SK-N-SH treated with all-trans-retinoic acid at 6 μM for 48 hours (cell line): ENCODE measurements around the gene IRF1.

Experiments used
- ATAC-seq: fragments of 200-7000 bp; cut with Tn5 transposase; 3 replicates; pipeline ENCODE4 v1.9.1; 2020; ENCODE audit warnings: mild to moderate bottlenecking, moderate library complexity
- ARNTL ChIP-seq: fragments of 450-650 bp; formaldehyde crosslinking; IDR thresholded peaks from 2 replicates; pipeline ENCODE4 v1.5.0; 2020; ENCODE audit warnings: low read depth, mild to moderate bottlenecking, moderate library complexity, borderline replicate concordance
- BACH2 ChIP-seq: fragments of 250-450 bp; sonication (Bioruptor Pico); IDR thresholded peaks from 2 replicates; pipeline ENCODE4 v1.9.0; 2021; ENCODE audit warnings: mild to moderate bottlenecking, borderline replicate concordance
- CSDC2 ChIP-seq: fragments of 250-450 bp; sonication (Bioruptor Pico); IDR thresholded peaks from 2 replicates; pipeline ENCODE4 v1.5.0; 2020; ENCODE audit warnings: mild to moderate bottlenecking, moderate library complexity
- ESRRG ChIP-seq: fragments of 250-450 bp; sonication (Bioruptor Pico); IDR thresholded peaks from 2 replicates; pipeline ENCODE4 v1.6.1; 2021; ENCODE audit warnings: mild to moderate bottlenecking
- GLIS3 ChIP-seq: fragments of 250-450 bp; sonication (Bioruptor Pico); IDR thresholded peaks from 2 replicates; pipeline ENCODE4 v1.5.0; 2020; ENCODE audit warnings: mild to moderate bottlenecking, moderate library complexity
- ISL1 ChIP-seq: fragments of 250-450 bp; sonication (Bioruptor Pico); IDR thresholded peaks from 2 replicates; pipeline ENCODE4 v2.1.2; 2022; ENCODE audit warnings: mild to moderate bottlenecking, moderate library complexity
- RARB ChIP-seq: fragments of 250-450 bp; sonication (Bioruptor Pico); IDR thresholded peaks from 2 replicates; pipeline ENCODE4 v1.8.0; 2021; ENCODE audit warnings: mild to moderate bottlenecking, moderate library complexity
- TCF4 ChIP-seq: fragments of 250-450 bp; sonication (Bioruptor Pico); IDR thresholded peaks from 2 replicates; pipeline ENCODE4 v1.8.0; 2021; ENCODE audit warnings: mild to moderate bottlenecking, moderate library complexity, borderline replicate concordance
- TOX ChIP-seq: fragments of 250-450 bp; sonication (Bioruptor Pico); IDR thresholded peaks from 2 replicates; pipeline ENCODE4 v1.8.0; 2021; ENCODE audit warnings: mild to moderate bottlenecking, moderate library complexity, borderline replicate concordance
- ZC3H10 ChIP-seq: fragments of 250-450 bp; sonication (Bioruptor Pico); IDR thresholded peaks from 2 replicates; pipeline ENCODE4 v1.5.1; 2021; ENCODE audit warnings: mild to moderate bottlenecking, moderate library complexity
- ZFP3 ChIP-seq: fragments of 250-450 bp; sonication (Bioruptor Pico); IDR thresholded peaks from 2 replicates; pipeline ENCODE4 v1.5.0; 2020; ENCODE audit warnings: mild to moderate bottlenecking, moderate library complexity
- ZFP30 ChIP-seq: fragments of 450-650 bp; formaldehyde crosslinking; IDR thresholded peaks from 2 replicates; pipeline ENCODE4 v1.5.0; 2022; ENCODE audit warnings: mild to moderate bottlenecking, moderate library complexity
- ZNF565 ChIP-seq: fragments of 450-650 bp; formaldehyde crosslinking; conservative IDR thresholded peaks from 2 replicates; pipeline ENCODE4 v1.5.0; 2020; ENCODE audit warnings: low read depth, mild to moderate bottlenecking, moderate library complexity
- ZNF70 ChIP-seq: fragments of 450-650 bp; formaldehyde crosslinking; IDR thresholded peaks from 2 replicates; pipeline ENCODE4 v1.5.0; 2020; ENCODE audit warnings: mild to moderate bottlenecking, moderate library complexity
- ZNF8 ChIP-seq: fragments of 450-650 bp; formaldehyde crosslinking; IDR thresholded peaks from 2 replicates; pipeline ENCODE4 v1.5.0; 2020; ENCODE audit warnings: mild to moderate bottlenecking, moderate library complexity
- TF ChIP-seq, protein P1 (sequence below): fragments of 250-450 bp; sonication (Bioruptor Pico); IDR thresholded peaks from 2 replicates; pipeline ENCODE4 v1.8.0; 2020; ENCODE audit warnings: mild to moderate bottlenecking, moderate library complexity, borderline replicate concordance
- TF ChIP-seq, protein P2 (sequence below): fragments of 250-450 bp; sonication (Bioruptor Pico); IDR thresholded peaks from 2 replicates; pipeline ENCODE4 v1.5.0; 2020; ENCODE audit warnings: mild to moderate bottlenecking, moderate library complexity
- TF ChIP-seq, protein P3 (sequence below): fragments of 250-450 bp; sonication (Bioruptor Pico); IDR thresholded peaks from 2 replicates; pipeline ENCODE4 v1.8.0; 2021; ENCODE audit warnings: low read depth, mild to moderate bottlenecking, moderate library complexity, borderline replicate concordance
- TF ChIP-seq, protein P4 (sequence below): fragments of 250-450 bp; sonication (Bioruptor Pico); IDR thresholded peaks from 2 replicates; pipeline ENCODE4 v1.5.1; 2021; ENCODE audit warnings: mild to moderate bottlenecking, moderate library complexity

Gene IRF1

DNA sequence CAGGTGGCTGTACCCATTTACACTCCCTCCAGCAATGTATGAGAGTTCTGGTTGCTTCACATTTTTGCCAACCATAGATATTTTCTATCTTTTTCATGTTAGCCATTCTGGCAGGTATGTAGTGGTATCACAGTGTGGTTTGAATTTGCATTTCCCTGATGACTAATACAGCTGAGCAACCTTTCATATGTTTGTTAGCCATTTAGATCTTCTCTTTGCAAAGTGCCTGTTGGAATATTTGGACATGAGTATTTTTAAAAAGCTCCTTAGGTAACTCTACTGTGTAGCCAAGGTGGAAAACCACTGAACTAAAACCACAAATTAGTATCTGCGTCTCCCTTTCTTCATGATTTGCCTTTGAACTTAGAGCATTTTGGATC is 31.9 kb downstream of the IRF1 start (continued):
- no peak for TF ChIP-seq ZFP30
- TF ChIP-seq, all 23 proteins: peak for 0

DNA sequence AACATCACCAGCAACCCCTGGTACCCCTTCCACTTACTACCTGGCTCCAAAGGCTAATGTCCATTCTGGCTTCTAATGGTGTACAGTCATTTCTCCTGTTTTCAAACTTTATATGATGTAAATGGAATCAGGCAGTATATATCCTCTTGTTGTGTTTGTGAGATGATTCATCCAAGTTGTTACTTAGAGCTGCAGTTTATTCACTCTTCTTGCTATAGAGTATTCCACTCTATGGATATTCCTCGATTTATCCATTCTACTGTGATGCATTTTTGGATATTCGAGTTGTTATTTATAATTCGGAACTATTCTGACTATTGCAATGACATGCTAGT is 32.4 kb downstream of the IRF1 start:
- peak; percentile 74 for ATAC-seq
- TF ChIP-seq ISL1 (CRISPR knock-in tag), result no peak
- no peak for TF ChIP-seq BACH2 (CRISPR knock-in tag)
- TF ChIP-seq ZFP3 (CRISPR knock-in tag), result no peak
- TF ChIP-seq TOX (CRISPR knock-in tag), result no peak
- TF ChIP-seq, protein P1, sequence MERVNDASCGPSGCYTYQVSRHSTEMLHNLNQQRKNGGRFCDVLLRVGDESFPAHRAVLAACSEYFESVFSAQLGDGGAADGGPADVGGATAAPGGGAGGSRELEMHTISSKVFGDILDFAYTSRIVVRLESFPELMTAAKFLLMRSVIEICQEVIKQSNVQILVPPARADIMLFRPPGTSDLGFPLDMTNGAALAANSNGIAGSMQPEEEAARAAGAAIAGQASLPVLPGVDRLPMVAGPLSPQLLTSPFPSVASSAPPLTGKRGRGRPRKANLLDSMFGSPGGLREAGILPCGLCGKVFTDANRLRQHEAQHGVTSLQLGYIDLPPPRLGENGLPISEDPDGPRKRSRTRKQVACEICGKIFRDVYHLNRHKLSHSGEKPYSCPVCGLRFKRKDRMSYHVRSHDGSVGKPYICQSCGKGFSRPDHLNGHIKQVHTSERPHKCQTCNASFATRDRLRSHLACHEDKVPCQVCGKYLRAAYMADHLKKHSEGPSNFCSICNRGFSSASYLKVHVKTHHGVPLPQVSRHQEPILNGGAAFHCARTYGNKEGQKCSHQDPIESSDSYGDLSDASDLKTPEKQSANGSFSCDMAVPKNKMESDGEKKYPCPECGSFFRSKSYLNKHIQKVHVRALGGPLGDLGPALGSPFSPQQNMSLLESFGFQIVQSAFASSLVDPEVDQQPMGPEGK, result no peak
- TF ChIP-seq, protein P2, sequence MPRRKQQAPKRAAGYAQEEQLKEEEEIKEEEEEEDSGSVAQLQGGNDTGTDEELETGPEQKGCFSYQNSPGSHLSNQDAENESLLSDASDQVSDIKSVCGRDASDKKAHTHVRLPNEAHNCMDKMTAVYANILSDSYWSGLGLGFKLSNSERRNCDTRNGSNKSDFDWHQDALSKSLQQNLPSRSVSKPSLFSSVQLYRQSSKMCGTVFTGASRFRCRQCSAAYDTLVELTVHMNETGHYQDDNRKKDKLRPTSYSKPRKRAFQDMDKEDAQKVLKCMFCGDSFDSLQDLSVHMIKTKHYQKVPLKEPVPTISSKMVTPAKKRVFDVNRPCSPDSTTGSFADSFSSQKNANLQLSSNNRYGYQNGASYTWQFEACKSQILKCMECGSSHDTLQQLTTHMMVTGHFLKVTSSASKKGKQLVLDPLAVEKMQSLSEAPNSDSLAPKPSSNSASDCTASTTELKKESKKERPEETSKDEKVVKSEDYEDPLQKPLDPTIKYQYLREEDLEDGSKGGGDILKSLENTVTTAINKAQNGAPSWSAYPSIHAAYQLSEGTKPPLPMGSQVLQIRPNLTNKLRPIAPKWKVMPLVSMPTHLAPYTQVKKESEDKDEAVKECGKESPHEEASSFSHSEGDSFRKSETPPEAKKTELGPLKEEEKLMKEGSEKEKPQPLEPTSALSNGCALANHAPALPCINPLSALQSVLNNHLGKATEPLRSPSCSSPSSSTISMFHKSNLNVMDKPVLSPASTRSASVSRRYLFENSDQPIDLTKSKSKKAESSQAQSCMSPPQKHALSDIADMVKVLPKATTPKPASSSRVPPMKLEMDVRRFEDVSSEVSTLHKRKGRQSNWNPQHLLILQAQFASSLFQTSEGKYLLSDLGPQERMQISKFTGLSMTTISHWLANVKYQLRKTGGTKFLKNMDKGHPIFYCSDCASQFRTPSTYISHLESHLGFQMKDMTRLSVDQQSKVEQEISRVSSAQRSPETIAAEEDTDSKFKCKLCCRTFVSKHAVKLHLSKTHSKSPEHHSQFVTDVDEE, result no peak

DNA sequence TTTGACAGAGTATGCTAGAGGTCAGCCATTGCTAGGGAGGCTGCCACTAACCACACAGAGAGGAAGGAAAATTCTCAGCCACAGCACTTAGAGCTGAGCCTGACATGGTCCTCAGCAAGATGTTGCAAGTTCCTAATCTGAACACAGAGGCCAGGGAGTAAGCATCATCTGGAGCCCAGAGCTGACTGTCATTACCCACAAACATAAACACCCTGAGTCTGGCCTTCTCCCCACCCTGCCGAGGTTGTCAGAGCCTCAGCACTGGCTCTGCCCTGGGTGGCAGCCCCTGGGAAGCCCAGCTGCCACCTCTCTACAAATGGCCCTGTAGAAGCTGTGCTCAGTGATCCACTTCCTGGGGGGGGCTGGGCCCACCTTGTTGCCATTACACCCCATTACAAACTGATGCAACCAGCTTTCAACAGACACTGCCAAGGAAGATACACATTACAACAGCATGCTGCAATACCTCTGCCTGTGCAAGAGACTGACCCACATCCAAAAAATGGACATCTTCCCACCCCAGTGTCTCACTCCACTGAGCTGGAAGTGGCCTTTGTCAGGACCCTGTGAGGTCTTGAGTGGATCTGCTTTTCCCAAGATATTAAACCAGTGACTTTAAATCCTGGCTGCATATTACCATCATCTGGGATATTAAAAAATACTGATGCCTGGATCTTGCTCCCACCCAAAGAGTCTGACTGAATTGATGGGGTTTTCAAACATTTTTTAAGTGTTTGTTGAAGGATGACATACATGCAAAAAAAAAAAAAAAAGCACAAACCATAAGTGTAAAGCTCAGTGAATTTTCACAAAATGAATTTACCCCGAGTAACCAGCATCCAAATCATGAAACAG is 33.0 kb downstream of the IRF1 start:
- ATAC-seq, result peak; percentile 13
- TF ChIP-seq ZNF70 (CRISPR knock-in tag), result no peak
- TF ChIP-seq, protein P3, sequence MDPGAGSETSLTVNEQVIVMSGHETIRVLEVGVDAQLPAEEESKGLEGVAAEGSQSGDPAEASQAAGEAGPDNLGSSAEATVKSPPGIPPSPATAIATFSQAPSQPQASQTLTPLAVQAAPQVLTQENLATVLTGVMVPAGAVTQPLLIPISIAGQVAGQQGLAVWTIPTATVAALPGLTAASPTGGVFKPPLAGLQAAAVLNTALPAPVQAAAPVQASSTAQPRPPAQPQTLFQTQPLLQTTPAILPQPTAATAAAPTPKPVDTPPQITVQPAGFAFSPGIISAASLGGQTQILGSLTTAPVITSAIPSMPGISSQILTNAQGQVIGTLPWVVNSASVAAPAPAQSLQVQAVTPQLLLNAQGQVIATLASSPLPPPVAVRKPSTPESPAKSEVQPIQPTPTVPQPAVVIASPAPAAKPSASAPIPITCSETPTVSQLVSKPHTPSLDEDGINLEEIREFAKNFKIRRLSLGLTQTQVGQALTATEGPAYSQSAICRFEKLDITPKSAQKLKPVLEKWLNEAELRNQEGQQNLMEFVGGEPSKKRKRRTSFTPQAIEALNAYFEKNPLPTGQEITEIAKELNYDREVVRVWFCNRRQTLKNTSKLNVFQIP (CRISPR knock-in tag), result no peak
- no peak for TF ChIP-seq RARB
- TF ChIP-seq, protein P1, result no peak
- TF ChIP-seq ZFP30, result no peak
- TF ChIP-seq, protein P4, sequence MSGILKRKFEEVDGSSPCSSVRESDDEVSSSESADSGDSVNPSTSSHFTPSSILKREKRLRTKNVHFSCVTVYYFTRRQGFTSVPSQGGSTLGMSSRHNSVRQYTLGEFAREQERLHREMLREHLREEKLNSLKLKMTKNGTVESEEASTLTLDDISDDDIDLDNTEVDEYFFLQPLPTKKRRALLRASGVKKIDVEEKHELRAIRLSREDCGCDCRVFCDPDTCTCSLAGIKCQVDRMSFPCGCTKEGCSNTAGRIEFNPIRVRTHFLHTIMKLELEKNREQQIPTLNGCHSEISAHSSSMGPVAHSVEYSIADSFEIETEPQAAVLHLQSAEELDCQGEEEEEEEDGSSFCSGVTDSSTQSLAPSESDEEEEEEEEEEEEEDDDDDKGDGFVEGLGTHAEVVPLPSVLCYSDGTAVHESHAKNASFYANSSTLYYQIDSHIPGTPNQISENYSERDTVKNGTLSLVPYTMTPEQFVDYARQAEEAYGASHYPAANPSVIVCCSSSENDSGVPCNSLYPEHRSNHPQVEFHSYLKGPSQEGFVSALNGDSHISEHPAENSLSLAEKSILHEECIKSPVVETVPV (CRISPR knock-in tag), result no peak
- TF ChIP-seq ZC3H10 (CRISPR knock-in tag), result no peak
- TF ChIP-seq CSDC2 (CRISPR knock-in tag), result no peak
- TF ChIP-seq ARNTL (CRISPR knock-in tag), result no peak
- TF ChIP-seq ZNF8 (CRISPR knock-in tag), result no peak
- no peak for TF ChIP-seq ESRRG
- TF ChIP-seq TCF4, result no peak
- no peak for TF ChIP-seq ZNF565 (CRISPR knock-in tag)
- no peak for TF ChIP-seq GLIS3 (CRISPR knock-in tag)

DNA sequence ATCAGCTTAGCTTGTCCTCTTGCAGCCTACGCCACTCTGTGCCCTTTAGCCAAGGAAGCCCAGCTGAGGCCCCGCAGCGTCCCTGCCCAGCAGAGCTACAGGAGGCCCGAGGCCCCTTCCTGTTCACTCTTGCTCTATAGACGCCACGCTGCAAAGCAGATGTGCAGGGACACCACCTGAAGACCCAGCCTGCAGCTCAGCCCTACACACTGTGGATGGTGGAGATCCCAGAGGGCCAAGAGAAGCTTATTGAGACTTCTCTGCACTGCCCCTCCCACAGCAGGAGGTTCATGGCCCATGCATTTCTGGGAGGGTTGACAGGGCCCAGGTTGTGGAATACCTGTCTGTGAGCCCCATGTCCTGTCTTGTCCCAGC is 33.6 kb downstream of the IRF1 start:
- TF ChIP-seq ZFP3 (CRISPR knock-in tag), result no peak
- no peak for TF ChIP-seq ZC3H10 (CRISPR knock-in tag)
- no peak for TF ChIP-seq TOX (CRISPR knock-in tag)
- no peak for TF ChIP-seq ZNF8 (CRISPR knock-in tag)
- no peak for TF ChIP-seq ZFP30
- TF ChIP-seq GLIS3 (CRISPR knock-in tag), result no peak
- TF ChIP-seq ISL1 (CRISPR knock-in tag), result no peak
- no peak for ATAC-seq
